D721Med (cell line): Measurements from ENCODE around the gene CSF2.

Experiments
- DNase-seq: peaks from one replicate; pipeline ENCODE4 v3.0.0; 2011; ENCODE audit warnings: low spot score; ENCODE audit not compliant: insufficient read length
- FAIRE-seq: peaks from 2 replicates; lab custom pipeline; 2011; peaks lifted over from hg19 to GRCh38; lab: Jason Lieb, UNC
- CTCF ChIP-seq: IDR thresholded peaks from 2 replicates; pipeline ENCODE4 v1.5.1; 2012; ENCODE audit warnings: mild to moderate bottlenecking, control low read depth; ENCODE audit not compliant: insufficient read depth; ENCODE audit errors: missing control alignments

CSF2 gene

GRCh38 chr5:132054697-132055440, 18.7 kb upstream of the CSF2 start:
- TF ChIP-seq CTCF: no peak
- DNase-seq (no peak), FAIRE-seq (no peak)

GRCh38 chr5:132055441-132055807, 18.2 kb upstream of the CSF2 start:
- no peak for TF ChIP-seq CTCF
- DNase-seq: no peak
- no peak for FAIRE-seq

GRCh38 chr5:132055808-132056609, 17.6 kb upstream of the CSF2 start:
- FAIRE-seq: no peak
- no peak for TF ChIP-seq CTCF
- peak; percentile 12 for DNase-seq

- DNase-seq (no peak), FAIRE-seq (no peak)
- no peak for TF ChIP-seq CTCF
Measured at GRCh38 chr5:132056610-132057497, 16.7 kb upstream of the CSF2 start.

- FAIRE-seq (no peak), DNase-seq (no peak)
- TF ChIP-seq CTCF: no peak
Measured at GRCh38 chr5:132057498-132058255, 15.9 kb upstream of the CSF2 start.

- FAIRE-seq: no peak
Measured at GRCh38 chr5:132058646-132059042, 14.9 kb upstream of the CSF2 start.

More at GRCh38 chr5:132058646-132059042, 14.9 kb upstream of the CSF2 start:
- DNase-seq: peak; percentile 11
- no peak for TF ChIP-seq CTCF
